ENCODE data around the gene ATXN7L1.

GRCh38 chr7:105791926-105792325 lies 84.5 kb downstream of the ATXN7L1 start:
- TF ChIP-seq CTCF (conservative IDR thresholded peaks at IDR 0.05), result no peak
- TF ChIP-seq EZH2 (IDR thresholded peaks at IDR 0.05; ENCODE audit: low read depth), result no peak
